Activated CD4-positive, CD25-positive, alpha-beta regulatory T cell treated with anti-CD3 and anti-CD28 coated beads, Interleukin-2, amount 50 U/mL, for 16 hours (primary cell): ENCODE results near the gene APCDD1L.

Source experiments
- DNase-seq: peaks from one replicate; pipeline ENCODE4 v3.0.0-alpha.2; 2020; ENCODE audit warnings: low read depth, low spot score

The APCDD1L gene

GRCh38 chr20:58467572-58468527, 47.3 kb downstream of the APCDD1L start:
- DNase-seq, result no peak

GRCh38 chr20:58466729-58467571, 48.2 kb downstream of the APCDD1L start:
- DNase-seq, result no peak

- no peak for DNase-seq
Observed at GRCh38 chr20:58466095-58466708, 49.0 kb downstream of the APCDD1L start.

GRCh38 chr20:58464838-58465237, 50.4 kb downstream of the APCDD1L start:
- DNase-seq, result no peak

DNA sequence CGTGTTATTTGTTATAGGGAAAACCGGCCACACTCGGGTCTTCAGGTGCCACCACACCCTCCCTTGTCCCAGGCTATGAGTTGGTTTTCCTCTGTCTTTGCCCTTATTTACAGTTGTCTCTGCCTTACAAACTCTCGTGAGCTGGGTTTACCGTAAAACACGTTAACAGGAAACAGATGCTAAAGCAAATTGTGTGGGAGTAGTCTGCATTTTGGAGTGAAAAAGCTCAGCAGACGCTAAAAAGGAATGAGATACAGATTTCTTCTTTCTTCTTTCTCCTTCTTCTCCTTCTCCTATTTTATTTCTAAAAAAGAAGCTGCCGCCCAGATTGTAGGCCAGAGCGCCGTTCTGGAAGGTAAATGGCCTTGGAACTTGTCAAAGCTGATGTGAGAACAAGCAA, 51.9 kb downstream of the APCDD1L start:
- DNase-seq, result no peak

DNA sequence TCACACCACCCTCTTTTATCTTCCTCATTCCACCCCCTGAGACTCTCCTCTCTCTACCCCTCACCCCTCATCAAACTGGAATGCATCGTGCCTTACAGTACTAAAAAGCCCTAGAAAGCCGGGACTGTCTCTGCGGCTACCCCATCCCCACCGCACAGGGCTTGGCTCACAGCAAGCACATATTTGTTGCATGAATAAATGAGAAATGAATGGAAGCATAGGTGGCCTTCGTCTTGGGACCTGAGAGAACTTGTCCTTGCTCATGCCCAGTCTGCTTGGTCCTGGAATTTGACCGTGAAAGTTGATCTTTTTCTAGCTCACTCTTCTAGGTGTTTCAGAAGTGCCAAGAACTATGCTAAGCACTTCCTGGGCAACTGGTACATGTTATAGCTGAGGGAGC, 53.3 kb downstream of the APCDD1L start:
- no peak for DNase-seq

DNA sequence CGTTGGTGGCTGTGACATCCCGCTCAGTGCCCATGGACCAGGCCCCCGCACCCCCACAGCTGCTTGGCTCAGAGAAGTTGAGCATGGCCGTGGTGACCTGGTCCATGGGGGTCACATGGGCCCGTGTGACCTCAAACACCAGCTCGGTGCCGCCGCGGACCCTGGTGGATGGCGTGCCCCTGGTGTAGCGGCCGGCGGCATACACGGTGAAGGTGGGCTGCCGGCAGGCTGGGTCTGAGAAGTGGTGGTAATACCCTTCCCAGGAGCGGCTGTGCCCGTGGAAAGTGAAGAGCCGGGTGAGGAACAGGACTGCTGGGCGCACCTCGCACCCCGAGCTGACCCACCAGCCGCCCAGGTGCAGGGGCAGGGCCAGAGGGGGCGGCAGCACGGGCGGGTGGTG, 54.1 kb downstream of the APCDD1L start:
- no peak for DNase-seq

DNA sequence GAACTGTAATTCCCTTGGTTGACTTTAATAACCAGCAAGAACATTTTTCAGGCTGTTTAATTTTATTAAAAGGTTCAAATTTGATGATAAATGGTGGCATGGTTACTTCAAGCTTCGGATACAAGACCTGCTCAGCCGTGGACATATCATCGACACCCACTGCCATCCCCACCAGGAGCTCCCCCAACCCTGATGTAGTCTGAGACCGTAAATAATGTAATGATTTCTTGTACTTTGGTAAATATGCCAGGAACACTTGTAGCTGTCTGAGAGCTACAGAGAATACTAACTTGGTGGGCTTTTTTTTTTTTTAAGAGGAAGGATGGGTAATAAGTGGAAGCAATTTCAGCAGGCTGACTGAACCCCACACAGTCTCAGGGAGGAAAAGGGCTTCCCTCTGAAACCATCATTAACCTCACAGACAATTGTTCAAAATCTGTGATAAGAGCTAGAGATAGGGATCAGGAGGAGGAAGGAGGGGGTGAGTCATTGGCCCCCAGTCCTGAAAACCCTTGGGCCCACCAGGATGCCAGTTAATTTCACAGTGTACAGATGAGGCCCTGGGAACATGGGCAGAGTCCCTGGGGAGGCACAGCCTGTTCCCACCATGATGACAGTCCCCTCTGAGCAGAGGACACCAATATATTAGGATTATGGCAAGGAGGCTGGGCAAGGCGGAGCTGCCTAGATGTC, 56.0 kb downstream of the APCDD1L start:
- DNase-seq, result no peak

DNA sequence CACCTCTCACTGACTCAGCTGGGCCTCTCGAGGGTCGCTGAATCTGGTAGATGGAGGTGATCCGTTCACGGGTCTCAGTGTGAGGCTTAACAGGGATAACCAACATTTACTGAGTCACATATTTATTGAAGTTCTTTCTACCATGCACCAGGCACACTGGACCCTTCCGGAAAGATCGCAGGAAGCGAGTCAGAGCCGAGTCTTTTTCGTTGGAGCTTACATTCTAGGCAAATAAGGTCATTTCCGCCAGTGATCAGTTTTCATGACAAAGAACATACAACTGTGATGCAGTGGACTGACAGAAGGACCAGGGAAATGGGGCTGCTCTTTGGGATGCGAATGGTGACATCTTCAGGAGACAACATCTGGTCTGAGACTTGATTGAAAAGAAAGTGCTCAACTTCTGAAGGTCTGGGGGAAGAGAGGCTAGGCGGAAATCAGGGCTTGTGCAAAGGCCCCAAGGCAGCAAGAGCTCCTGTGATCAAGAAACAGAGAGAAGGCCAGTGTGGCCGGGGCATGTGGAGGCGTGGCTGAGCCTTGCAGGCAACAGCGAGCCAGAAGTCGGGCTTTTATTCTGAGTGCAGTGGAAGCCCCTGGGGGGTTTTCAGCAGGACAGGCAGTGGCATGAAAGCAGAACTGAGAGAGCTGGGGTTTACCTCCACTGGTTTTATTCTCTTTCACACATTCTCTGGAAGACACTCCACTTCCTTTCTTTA, 56.7 kb downstream of the APCDD1L start:
- DNase-seq, result no peak

- DNase-seq, result no peak
Observed at GRCh38 chr20:58457083-58457695, 58.0 kb downstream of the APCDD1L start.

DNA sequence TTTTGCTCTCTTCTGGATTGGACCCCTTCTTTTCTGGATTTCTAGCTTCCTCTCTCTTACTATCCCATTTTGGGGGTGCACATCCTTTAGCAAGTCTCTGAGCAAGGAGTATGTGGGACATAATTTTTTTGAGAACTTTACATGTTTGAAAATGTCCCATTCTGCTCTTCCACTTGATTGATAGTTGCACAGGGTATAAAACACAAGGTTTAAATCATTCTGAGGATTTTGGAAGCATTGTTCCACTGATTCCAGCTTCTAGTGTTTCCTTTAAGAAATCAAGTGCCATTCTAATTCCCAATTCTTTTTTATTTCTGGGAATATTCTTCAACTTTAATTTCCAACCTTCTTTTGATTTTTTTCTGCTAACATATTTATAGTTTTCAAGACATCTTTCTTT, 60.7 kb downstream of the APCDD1L start:
- DNase-seq, result no peak

DNA sequence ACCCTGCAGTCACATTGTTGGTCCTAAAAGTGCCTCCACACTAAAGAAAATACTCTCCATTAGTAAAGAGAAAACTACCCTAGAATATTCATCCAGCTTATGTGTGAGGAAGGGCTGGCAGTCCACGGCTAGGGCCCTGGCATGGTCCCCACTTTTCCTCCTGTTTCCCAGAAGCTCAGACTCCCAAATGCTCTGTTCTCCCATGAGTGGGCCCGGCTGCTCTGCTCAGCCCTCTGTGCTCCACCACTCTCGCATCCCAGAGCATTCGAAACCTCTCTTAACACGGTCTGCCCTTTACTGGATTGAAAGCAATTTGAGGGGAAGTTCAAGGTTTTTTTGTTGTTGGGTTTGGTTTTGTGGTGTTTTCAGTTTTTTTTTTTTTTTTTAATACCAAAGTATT, 61.8 kb downstream of the APCDD1L start:
- no peak for DNase-seq

GRCh38 chr20:58452667-58453255, 62.4 kb downstream of the APCDD1L start:
- no peak for DNase-seq

DNA sequence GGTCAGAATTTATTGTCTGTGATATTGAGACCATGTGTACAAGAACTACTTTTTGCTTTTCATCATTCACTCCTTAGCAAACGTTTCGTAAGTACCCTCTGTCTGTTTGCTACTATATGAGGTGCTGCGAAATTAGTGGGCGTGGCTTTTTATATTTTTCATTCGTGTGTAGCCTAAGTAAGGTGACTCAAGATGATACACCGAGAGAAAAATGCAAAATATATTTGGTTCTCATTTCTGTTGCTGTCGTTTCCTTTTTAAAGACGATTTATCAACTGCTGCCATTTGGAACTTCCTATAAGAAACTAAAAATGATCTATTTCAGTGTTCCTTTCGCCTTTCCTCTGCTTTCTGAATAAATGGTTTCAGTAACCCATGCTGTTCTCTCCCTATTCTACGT, 64.9 kb downstream of the APCDD1L start:
- DNase-seq, result no peak

DNA sequence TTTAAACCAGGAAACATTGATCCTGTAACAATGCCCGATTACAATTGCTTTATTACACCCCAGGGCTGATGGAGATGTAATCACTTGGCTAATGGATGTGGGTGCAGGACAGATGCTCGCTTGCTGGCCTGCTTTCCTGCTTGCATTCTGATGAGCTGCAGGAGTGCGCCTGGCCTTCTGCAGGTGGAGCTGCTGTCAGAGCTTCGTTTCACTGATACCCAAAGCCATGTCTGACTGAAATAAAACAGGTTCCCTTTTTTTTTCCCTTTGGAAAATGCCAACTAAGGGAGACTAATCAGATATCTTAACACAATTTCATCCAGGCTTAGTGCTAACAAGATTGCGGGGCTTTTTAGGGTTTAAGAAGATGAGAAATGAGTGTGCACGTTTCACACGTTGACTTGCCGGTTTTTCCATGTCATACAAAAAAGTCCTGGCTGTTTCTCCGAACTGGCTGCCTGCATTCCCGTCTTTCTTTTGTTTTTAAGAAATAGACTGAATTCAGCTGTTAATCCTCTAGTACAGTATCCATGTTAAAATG, 65.4 kb downstream of the APCDD1L start:
- no peak for DNase-seq

DNA sequence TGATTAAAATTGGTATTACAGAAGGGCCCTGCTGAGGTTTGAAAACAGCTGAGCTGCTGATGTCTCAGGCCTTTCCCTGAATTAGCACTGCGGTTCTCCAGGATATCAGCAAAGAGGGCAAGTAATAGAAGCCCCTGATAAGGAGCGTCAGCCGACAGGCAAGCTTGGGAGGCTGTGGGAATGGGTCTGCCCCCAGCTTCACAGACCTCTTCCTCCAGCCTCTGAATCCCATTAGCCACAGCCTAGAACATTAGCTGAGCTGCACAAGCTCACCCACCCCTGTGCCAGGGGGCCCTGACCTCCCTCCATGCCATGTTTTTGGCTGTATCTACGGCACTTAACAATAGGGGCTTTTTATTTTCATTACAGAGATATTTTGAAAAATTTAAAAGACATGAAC, 66.2 kb downstream of the APCDD1L start:
- no peak for DNase-seq

DNA sequence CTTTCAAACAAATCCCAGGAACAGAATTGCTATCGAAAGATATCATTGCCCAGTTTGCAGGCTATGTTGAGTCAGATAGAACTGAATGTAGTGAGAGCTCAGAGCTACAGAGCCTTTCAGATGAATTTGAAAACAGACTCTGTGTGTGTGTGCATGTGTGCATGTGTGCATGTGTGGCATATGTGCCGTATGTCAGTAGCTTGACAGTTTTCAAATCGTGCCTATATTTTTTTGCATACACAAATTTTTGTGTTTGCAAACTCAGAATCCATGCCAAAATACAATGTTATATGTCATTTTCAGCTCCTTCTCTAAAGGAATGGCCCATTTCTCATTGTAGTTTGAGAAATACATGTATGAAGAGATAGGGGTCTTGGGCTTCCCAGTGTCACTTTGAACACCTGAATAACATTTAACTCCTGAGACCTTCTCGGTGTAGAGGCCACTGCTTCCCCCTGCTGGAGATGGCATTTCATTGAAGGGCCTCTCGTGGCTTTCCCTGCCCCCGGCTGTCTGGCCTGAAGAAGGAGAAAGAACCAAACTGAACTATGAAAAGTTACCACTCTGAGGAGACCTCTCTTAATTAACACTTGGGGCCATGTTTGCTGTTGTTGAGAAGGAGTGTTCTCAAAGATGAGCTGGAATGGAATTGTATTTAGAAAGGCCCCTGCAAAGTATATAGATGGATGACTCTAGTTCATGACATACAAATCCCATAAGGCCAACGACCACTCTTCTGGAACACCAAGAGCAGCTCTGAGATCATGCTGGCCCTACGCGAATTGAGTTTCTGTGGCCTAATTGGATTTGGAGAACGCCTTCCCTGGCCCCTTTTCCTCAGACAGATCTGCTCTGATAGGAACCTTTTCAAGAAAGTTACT, 67.4 kb downstream of the APCDD1L start:
- peak; percentile 21 for DNase-seq

DNA sequence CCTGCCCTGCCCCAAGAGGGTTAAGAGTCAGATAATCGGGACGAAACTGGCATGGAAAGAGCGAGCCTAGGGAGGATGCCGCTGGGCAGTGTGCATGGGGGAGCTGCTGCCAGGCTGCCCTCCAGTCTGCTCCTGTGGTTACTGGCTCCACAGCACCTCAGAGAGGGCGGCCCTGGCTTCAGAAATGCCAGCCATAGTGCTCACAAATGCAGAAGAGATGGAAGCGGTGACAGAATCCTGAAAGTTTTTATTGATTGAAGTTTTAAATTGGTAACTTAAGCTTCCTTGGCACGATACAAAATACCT, 68.3 kb downstream of the APCDD1L start:
- DNase-seq, result no peak
